Left hindlimb (tissue), 1 donor: ENCODE measurements around the gene DNAH1.
A peak's percentile ranks its signal among the peaks of the same experiment; 100 is the strongest.
"Not testable (repeated sequence)": the region's sequence is repeated elsewhere in the genome, so short reads cannot be mapped to it uniquely, and the experiment has no call there.

Experiments used
- DNase-seq: peaks from one replicate; pipeline ENCODE4 v3.0.0-alpha.2; 2018

DNAH1 gene

GRCh38 chr3:52315977-52316764 is at the start of gene DNAH1:
TSS of gene DNAH1 (plus strand) at chr3:52316319. CDS start at chr3:52322443, 6,124 bp downstream.
- peak; percentile 18 for DNase-seq

- DNase-seq, result no peak
These were observed 48.1 kb upstream of the DNAH1 start for GRCh38 chr3:52268036-52268435.

GRCh38 chr3:52269776-52270175 is 46.3 kb upstream of the DNAH1 start:
- no peak for DNase-seq

DNA sequence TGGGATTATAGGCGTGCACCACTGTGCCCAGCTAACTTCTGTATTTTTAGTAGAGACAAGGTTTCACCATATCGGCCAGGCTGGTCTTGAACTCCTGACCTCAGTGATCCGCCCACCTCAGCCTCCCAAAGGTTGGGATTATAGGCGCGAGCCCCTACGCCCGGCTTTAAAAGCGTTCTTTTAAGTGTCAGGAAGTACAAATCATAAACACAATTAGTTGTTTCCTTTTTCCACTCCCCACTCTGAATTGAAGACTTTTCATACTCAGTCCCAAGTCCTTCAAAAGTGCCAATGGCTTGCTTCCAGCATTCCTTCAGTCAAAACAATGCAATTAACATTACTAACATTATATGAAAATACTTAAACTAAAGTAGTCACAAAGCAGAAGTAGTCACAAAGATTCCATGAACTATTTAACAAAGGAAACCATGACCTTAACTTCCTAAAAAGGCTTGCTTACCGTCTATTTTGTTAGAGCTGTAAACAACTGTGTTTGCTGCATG is 45.8 kb upstream of the DNAH1 start:
- DNase-seq, result no peak

DNA sequence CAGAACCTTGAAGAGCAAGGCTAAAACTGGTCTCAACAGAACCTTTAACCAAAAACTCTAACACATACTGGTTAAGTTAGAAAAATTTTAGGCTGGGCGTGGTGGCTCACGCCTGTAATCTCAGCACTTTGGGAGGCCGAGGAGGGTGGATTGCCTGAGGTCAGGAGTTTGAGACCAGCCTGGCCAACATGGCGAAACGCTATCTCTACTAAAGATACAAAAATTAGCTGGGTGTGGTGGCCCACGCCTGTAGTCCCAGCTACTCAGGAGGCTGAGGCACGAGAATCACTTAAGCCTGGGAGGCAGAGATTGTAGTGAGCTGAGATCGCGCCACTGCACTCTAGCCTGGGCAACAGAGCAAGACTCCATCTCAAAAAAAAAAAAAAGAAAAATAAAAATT is 43.9 kb upstream of the DNAH1 start:
- not testable (repeated sequence) for DNase-seq

GRCh38 chr3:52272831-52273230 is 43.3 kb upstream of the DNAH1 start:
- DNase-seq, result no peak

DNA sequence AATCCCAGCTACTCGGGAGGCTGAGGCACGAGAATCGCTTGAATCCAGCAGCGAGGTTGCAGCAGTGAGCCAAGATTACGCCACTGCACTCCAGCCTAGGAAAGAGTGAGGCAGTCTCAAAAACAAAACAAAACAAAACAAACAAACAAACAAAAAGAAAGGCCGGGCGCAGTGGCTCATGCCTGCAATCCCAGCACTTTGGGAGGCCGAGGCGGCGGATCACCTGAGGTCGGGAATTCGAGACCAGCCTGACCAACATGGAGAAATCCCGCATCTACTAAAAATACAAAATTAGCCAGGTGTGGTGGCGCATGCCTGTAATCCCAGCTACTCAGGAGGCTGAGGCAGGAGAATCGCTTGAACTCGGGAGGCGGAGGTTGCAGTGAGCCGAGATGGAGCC is 41.3 kb upstream of the DNAH1 start:
- DNase-seq, result not testable (repeated sequence)

GRCh38 chr3:52277071-52277964 is 38.8 kb upstream of the DNAH1 start:
- DNase-seq, result peak; percentile 79

GRCh38 chr3:52277972-52278509 is 38.1 kb upstream of the DNAH1 start:
- no peak for DNase-seq

DNA sequence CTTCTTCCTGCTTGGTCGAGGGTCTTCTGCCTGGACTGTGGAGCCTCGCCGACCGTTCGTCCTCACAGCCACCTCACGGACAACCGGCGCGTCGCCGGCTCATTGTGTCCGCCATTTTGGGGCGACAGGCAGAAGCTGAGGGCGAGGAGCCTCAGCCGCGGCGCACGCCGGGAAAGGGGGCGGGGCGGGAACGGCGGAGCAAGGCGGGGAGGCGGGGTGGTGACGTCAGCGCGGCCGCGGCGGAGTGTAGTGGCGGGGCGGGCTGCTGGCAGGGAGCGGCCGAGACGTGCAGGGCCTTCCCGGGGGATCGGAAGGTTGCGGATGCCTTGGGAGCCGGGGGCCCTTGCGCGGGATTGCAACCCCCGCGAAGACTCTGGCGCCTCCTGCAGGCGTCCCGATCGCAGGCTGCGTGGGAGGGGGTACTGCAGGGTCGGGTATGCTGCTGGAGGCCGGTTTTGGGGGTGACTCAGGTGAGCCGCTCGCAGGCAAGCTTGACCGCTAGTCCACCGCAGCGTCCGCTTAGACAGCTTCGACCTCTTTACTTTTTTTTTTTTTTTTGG is 37.5 kb upstream of the DNAH1 start, which contains the start of gene WDR82:
Gene WDR82 (minus strand): TSS at position 140 of the 560 bp plus-strand sequence. CDS start 288 bp downstream, outside the sequence.
- DNase-seq, result peak; percentile 98

- DNase-seq, result no peak
These were observed 36.5 kb upstream of the DNAH1 start for GRCh38 chr3:52279596-52279995.

DNA sequence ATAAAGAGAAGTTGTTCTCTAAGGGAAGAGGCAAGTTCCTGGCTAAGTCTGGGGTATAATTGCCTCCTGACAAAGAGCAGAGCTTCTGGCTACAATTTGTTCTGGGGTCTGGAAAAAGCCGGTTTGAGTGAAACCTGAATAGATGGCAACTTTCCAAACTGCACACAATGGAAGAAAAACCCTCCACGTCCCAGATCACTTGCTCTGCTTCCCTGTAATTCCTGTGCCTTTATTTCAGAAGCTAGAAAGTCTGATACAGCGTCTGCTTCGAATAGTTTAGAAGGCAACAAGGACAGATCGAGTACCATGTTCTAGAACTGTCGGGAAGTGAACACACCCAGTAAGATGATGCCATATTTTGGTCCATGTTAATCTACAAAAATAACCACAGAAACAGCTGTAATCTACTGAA is 36.1 kb upstream of the DNAH1 start:
- no peak for DNase-seq

DNA sequence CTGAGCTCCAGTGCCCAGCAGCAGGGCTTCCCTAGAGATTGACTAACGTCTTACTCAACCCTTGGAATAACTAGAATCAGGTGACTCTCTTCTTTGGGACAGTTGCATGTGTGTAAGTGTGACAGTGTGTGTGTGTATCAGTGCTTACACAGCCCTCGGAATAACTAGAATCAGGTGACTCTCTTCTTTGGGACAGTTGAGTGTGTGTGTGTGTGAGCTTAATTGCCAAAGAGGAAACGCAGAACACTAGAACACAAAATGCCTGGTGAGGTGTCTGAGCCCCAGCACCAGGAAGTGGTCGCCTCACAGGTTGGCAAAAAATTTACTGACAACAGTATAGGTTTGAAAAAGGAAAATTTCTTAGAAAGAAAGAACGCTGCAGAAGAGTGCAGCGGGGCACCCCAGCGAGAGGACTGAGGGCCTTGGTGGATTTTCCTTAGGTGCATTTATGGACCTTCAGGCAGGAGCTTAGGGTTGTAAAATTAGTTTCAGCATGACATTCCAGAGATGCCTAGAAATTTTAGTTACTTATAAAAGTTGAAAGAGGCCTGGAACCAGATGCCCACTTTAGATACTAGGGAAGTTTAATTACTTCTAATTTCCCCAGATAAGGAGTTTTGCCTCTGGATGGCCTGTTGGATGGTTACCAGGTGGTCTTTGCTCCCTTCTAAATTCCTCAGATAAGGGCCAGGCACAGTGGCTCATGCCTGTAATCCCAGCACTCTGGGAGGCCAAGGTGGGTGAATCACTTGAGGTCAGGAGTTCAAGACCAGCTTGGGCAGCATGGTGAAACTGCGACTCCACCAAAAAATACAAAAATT is 33.9 kb upstream of the DNAH1 start:
- no peak for DNase-seq

DNA sequence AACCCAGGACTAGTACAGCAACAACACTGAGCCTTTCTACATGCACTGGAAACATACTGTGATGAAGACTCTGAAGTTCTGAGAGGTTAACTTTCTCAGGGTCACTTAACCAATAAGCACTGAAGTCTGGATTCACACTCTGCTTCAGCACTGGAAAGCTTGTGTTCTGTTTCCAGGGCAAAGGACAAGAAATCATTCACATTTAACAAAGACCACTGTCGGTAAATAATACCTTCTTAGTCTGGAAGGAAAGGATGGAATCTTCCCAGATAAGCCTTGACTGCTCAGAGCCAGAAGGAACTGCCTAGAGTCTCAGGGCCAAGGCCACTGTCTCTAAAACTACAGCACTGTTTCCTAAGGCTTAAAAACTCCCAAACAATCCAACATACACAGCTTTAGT is 32.8 kb upstream of the DNAH1 start:
- DNase-seq, result no peak

GRCh38 chr3:52284051-52284450 is 32.1 kb upstream of the DNAH1 start:
- not testable (repeated sequence) for DNase-seq

DNA sequence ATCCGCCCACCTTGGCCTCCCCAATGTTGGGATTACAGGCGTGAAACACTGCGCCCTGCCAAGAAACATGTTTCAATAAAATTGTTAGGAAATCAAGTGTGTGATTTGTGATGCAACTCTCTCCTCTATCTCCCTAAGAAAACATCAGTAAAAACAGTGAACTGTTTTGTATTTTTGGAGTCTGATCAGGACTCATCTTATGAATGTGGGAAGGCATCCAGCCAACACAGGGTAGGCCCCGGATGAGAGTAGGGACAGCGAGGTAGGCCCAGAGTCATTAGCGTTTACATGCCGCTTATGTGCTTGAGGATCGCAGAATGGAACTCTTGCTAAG is 29.4 kb upstream of the DNAH1 start:
- DNase-seq, result no peak

DNA sequence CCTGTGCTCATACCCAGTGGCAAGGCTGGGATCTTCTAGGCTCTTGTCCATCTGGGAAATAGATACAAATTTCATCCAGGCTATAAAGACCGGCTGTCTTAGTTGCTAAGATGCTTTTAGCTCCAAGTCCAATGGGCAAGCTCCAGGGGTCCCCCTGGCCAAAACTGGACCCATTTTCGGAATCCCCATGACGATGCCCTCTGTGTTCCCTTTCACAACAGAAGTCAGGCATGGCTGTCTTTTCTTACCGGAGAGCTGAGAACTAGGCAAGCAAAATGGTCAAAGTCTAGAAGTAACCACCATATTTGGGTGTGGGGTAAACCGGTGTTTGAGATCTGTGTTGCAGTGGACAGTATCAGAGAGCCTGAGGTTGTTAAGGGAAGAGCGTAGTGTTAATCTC is 27.4 kb upstream of the DNAH1 start:
- no peak for DNase-seq

- DNase-seq, result peak; percentile 18
These were observed 26.8 kb upstream of the DNAH1 start for GRCh38 chr3:52289338-52289746.

GRCh38 chr3:52289747-52290595 is 26.1 kb upstream of the DNAH1 start:
- DNase-seq, result peak; percentile 29

DNA sequence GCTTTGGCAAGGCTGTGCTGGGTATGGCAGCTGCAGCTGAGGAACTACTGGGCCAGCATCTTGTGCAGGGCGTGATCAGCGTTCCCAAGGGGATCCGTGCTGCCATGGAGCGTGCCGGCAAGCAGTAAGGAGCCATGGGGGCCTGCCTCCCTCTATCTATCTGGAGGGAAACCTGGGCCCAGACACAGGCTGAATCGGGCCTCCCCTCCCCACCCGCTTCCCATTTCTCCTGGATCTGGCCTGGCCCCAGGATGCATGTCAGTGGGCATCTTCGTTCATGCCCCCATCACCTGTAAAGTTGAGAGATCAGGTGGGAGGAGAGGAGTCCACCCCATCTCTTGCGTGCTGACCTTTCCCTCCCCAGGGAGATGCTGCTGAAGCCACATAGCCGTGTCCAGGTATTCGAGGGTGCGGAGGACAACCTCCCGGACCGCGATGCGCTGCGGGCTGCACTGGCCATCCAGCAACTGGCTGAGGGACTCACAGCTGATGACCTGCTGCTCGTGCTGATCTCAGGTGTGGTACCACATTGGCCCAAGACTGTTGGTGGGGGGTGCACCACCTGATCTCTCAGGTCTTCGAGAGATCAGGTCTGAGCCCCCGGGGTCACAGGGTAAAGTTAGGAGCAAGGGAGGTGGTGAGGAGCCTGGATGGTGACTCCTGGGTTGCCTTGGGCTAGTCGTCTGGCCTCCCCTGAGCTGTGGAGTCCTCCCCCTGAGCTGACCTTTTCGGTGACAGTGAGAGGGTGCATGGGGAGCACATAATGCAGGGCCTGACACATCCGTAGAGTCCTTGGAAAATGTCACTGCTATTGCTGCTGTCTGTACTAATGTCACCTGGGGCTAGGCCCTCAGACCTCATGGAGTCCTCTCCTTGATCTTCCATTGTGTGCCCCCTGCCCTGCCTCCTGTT is 25.3 kb upstream of the DNAH1 start:
- DNase-seq, result peak; percentile 20
